Right lobe of liver (tissue), 6 donors: ENCODE results near the gene SLC22A23. TPM values are rescaled to one million over a fixed set of nuclear protein-coding genes. Genes with fewer than 3 reads are reported as not detected.

Experiments
- ATAC-seq, 4 donors: fragments of 200-7000 bp; cut with Tn5 transposase; one replicate each; pipeline ENCODE4 v1.9.1; 2020; ENCODE audit warnings: mild to moderate bottlenecking in 4 of 4, moderate library complexity in 4 of 4
- DNase-seq, 3 donors: peaks; one replicate each; pipeline ENCODE4 v3.0.0-alpha.2; 2020
- H3K27ac ChIP-seq, 3 donors: fragments of 200-600 bp; one replicate each; pipeline ENCODE4 v1.8.0; 2022
- H3K27me3 ChIP-seq, 2 donors: fragments of 200-600 bp; one replicate each; pipeline ENCODE4 v1.8.0; 2022
- H3K36me3 ChIP-seq, 4 donors: fragments of 200-600 bp; sonication (generic) in 1 of 4; one replicate each; pipeline versions ENCODE4 v1.5.1 to v1.8.0; 2017 to 2022; ENCODE audit warnings: control low read depth in 1 of 4
- H3K4me1 ChIP-seq, 4 donors: fragments of 200-600 bp; sonication (generic) in 1 of 4; one replicate each; pipeline versions ENCODE4 v1.5.1 to v1.8.0; 2017 to 2022; ENCODE audit warnings: control low read depth in 1 of 4
- H3K4me3 ChIP-seq, 3 donors: fragments of 200-600 bp; one replicate each; pipeline ENCODE4 v1.8.0; 2022
- H3K9me3 ChIP-seq, 4 donors: fragments of 200-600 bp; sonication (generic) in 1 of 4; one replicate each; pipeline versions ENCODE4 v1.5.1 to v1.8.0; 2017 to 2022; ENCODE audit warnings: control low read depth in 1 of 4
- CTCF ChIP-seq, 4 donors: fragments of 200-600 bp in 3 of 4; fragments of 450-650 bp in 1 of 4; IDR thresholded peaks; one replicate each; pipeline versions ENCODE4 v1.5.1 to v1.8.0; 2016 to 2022; ENCODE audit warnings: antibody characterized with exemption in 4 of 4, mild to moderate bottlenecking in 2 of 4
- POLR2A ChIP-seq: fragments of 450-650 bp; IDR thresholded peaks from one replicate; pipeline ENCODE4 v1.6.1; 2017; ENCODE audit warnings: antibody characterized with exemption, mild to moderate bottlenecking
- WGBS: methylation state at CpG from one replicate; pipeline ENCODE4 v1.1.6; 2018; ENCODE audit warnings: low coverage, low lambda C conversion rate; ENCODE audit not compliant: insufficient coverage; ENCODE audit errors: missing lambda C conversion rate; 5-methylcytosine and 5-hydroxymethylcytosine counted together
- intact Hi-C, 2 donors: fragments of 100-400 bp; cut with DNase I; formaldehyde crosslinking; loops; one replicate each; pipeline versions ENCODE4 v1.11.2 to v1.14.1; 2022
- total RNA-seq, 6 experiments: library from RNA; depleted of rRNA in 2 of 6; stranded (reverse); fragments of >200 nt in 2 of 6; fragmentation: NEBNext Ultra II Directional in 3 of 6; extraction: Animal tissue kit (Norgen Biotek cat#: 25700) in 3 of 6; gene quantifications; one replicate each; pipeline versions ENCODE4 v1.1.0 to v1.2.4, GENCODE V29; 2016 to 2023
- donor health status: DM: no; HTN: yes; CAD: no.
- donor health status: DM: no; HTN: no; CAD: no.
- donor health status: DM: no; HTN: no; CAD: no.
- donor health status: DM: no; HTN: yes; CAD: no.
- donor health status: DM: no; HTN: yes; CAD: no.

SLC22A23 gene
- total RNA-seq, 6 experiments from 2014 or later = 11.7 to 27.6 (median 16.3) TPM

DNA sequence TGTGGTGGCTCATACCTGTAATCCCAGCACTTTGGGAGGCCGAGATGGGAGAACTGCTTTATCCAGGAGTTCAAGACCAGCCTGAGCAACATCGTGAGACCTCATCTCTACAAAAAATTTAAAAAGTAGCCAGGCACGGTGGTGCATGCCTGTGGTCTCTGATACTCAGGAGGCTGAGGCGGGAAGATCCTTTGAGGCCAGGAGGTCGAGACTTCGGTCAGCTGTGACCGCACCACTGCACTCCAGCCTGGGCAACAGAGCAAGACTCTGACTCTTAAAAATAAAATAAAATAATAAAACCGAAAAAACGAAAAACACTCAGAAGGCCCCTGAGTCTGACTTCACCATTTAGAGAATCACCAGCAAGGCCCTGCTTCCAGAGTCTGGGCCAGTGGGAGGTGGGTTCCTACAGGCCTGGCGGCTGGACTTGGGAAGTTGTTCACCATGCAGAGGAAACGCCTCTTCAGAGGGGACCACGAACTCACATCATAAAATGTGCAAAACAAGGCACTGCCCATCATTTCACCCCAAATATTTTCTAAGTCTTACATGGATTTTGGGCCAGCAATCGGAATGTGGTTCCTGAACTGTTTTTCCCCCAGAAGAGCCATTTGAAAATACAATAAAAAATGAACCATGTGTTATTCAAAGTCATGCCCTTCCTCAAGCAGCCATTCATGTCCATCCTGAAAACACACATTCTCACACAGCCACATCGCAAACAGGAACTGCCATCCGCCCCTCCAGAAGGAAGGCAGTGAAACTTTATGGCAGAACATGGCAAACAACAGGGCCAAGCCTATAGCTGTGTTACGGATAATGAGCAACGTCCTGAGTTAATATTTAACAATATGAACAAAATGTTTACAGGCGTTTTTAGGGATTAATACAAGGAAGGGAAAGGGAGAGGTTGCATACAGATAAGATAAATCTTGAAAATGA lies 57.8 kb downstream of the SLC22A23 start:
- WGBS = 74% methylated on average over 14 of the region's 18 CpGs
- TF ChIP-seq POLR2A = no peak
- no peak for TF ChIP-seq CTCF (IDR thresholded peaks at IDR 0.05)
- Histone ChIP-seq H3K4me3 (no peak overlapping the region), H3K36me3 (no peaks in the 10 kb centered on the region), H3K9me3 (no peaks in the 10 kb centered on the region), H3K27me3 (no peaks in the 10 kb centered on the region), H3K27ac (peak overlapping the region; percentile 59 to 92 (median 61)), H3K4me1 (peaks cover 0 to 91% (median 43%) of the 10 kb centered on the region in 4 donors)
- DNase-seq (no peak), ATAC-seq (peak in 1 of 4 donors; percentile 4)
- intact Hi-C loops = loop anchor here in 1 of 2 donors (5.0 kb wide), 1 partner anchor 37 kb away; no protein-coding TSS in a partner anchor

- TF ChIP-seq CTCF (IDR thresholded peaks at IDR 0.05) = no peak
- TF ChIP-seq POLR2A = no peak
- peaks cover 0 to 92% (median 44%) of the 10 kb centered on the region in 4 donors for H3K4me1 ChIP-seq
- no peaks in the 10 kb centered on the region for H3K9me3 ChIP-seq
- ATAC-seq (peak; percentile 54 to 72 (median 64)), DNase-seq (peak in 2 of 3 donors; percentile 65 to 71)
- no peaks in the 10 kb centered on the region for H3K27me3 ChIP-seq
- peak overlapping the region; percentile 59 to 92 (median 61) for H3K27ac ChIP-seq
- no peak overlapping the region for H3K4me3 ChIP-seq
- intact Hi-C loops = loop anchor here in 1 of 2 donors (5.0 kb wide), 1 partner anchor 36 kb away; no protein-coding TSS in a partner anchor
- no peaks in the 10 kb centered on the region for H3K36me3 ChIP-seq
- 25% methylated on average over 3 of the region's 3 CpGs for WGBS
These were observed 58.7 kb downstream of the SLC22A23 start for GRCh38 chr6:3398165-3398562.

GRCh38 chr6:3397229-3398164 lies 59.4 kb downstream of the SLC22A23 start:
- ATAC-seq (peak in 2 of 4 donors; percentile 3 to 5), DNase-seq (no peak)
- TF ChIP-seq POLR2A = no peak
- no peak for TF ChIP-seq CTCF (IDR thresholded peaks at IDR 0.05)
- intact Hi-C loops = loop anchor here in 1 of 2 donors (5.0 kb wide), 1 partner anchor 35 kb away; no protein-coding TSS in a partner anchor
- no peaks in the 10 kb centered on the region for H3K36me3 ChIP-seq
- H3K4me3 ChIP-seq = no peak overlapping the region
- H3K4me1 ChIP-seq = peaks cover 0 to 88% (median 42%) of the 10 kb centered on the region in 4 donors
- no peaks in the 10 kb centered on the region for H3K9me3 ChIP-seq
- 63% methylated on average over 5 of the region's 7 CpGs for WGBS
- no peaks in the 10 kb centered on the region for H3K27me3 ChIP-seq
- peak overlapping the region; percentile 36 to 92 (median 61) for H3K27ac ChIP-seq

- H3K4me1 ChIP-seq = peaks cover 0 to 79% (median 38%) of the 10 kb centered on the region in 4 donors
- WGBS = 80% methylated on average over 1 of the region's 19 CpGs
- ATAC-seq = peak in 1 of 4 donors; percentile 7
- DNase-seq = no peak
- H3K27ac ChIP-seq = peak overlapping the region; percentile 61 to 92 (median 62)
- H3K36me3 ChIP-seq = no peaks in the 10 kb centered on the region
- no peaks in the 10 kb centered on the region for H3K9me3 ChIP-seq
- intact Hi-C loops = loop anchor here in 1 of 2 donors (5.0 kb wide), 1 partner anchor 34 kb away; no protein-coding TSS in a partner anchor
- TF ChIP-seq POLR2A (no peak), CTCF (IDR thresholded peaks at IDR 0.05) (no peak)
- no peaks in the 10 kb centered on the region for H3K27me3 ChIP-seq
- no peak overlapping the region for H3K4me3 ChIP-seq
These were observed 60.2 kb downstream of the SLC22A23 start for GRCh38 chr6:3396503-3397180.
